SK-N-SH (cell line): ENCODE results near the gene OSBPL7. TPM values are rescaled to one million over a fixed set of nuclear protein-coding genes. Genes with fewer than 3 reads are reported as not detected.

Experiments used
- CTCF ChIA-PET: fragments of 300-600, 350-600 bp; formaldehyde crosslinking; extraction: SDS; loops from one replicate; lab custom pipeline; 2021; lab: Yijun Ruan, JAX
- POLR2A ChIA-PET: fragments of 350-600 bp; sonication (Branson Sonifier 250); formaldehyde crosslinking; extraction: SDS; loops from one replicate; lab custom pipeline; 2020; ENCODE audit warnings: antibody characterized with exemption, inconsistent platforms; lab: Yijun Ruan, JAX
- DNase-seq: peaks from one replicate; pipeline ENCODE4 v3.0.0; 2012
- H2AFZ ChIP-seq: fragments of 200-600 bp; sonication (generic); 2 replicates; pipeline ENCODE4 v1.8.1; 2016; ENCODE audit warnings: antibody characterized with exemption, mild to moderate bottlenecking, low read depth
- H3F3A ChIP-seq: fragments of 200-600 bp; sonication (generic); replicated peaks from 2 replicates; pipeline ENCODE3; 2016; ENCODE audit warnings: antibody characterized with exemption, mild to moderate bottlenecking; ENCODE audit not compliant: insufficient read depth
- H3K27ac ChIP-seq, 2 experiments: fragments of 200-500 bp in 1 of 2; fragments of 200-600 bp in 1 of 2; sonication (Bioruptor generic) in 1 of 2; sonication (generic), shearing (Covaris generic) in 1 of 2; 2 replicates each; pipeline versions ENCODE4 v1.5.1 to v1.6.1; 2014 to 2016; ENCODE audit warnings: low read depth in 2 of 2, inconsistent platforms in 1 of 2, low read length in 1 of 2, mild to moderate bottlenecking in 1 of 2, mixed read lengths in 1 of 2
- H3K27me3 ChIP-seq: fragments of 200-600 bp; sonication (generic), shearing (Covaris generic); 2 replicates; pipeline ENCODE4 v1.6.1; 2016; ENCODE audit warnings: mixed run types; ENCODE audit not compliant: insufficient read depth
- H3K36me3 ChIP-seq, 2 experiments: fragments of 200-500 bp in 1 of 2; fragments of 200-600 bp in 1 of 2; sonication (Bioruptor generic) in 1 of 2; sonication (generic) in 1 of 2; replicated peaks in 1 of 2; 2 replicates each; pipeline versions ENCODE3 to v1.5.1; 2014 to 2016; ENCODE audit warnings: low read length in 1 of 2, mild to moderate bottlenecking in 1 of 2; ENCODE audit not compliant: insufficient read depth in 2 of 2, control insufficient read depth in 1 of 2
- H3K4me1 ChIP-seq, 2 experiments: fragments of 200-500 bp in 1 of 2; fragments of 200-600 bp in 1 of 2; sonication (Bioruptor generic) in 1 of 2; sonication (generic), shearing (Covaris generic) in 1 of 2; 2 replicates each; pipeline versions ENCODE4 v1.5.1 to v1.6.1; 2014 to 2016; ENCODE audit warnings: low read depth in 1 of 2, low read length in 1 of 2, mixed run types in 1 of 2; ENCODE audit not compliant: insufficient read depth in 2 of 2, control insufficient read depth in 1 of 2
- H3K4me2 ChIP-seq: fragments of 200-600 bp; sonication (generic), shearing (Covaris generic); 2 replicates; pipeline ENCODE4 v1.6.1; 2017; ENCODE audit warnings: mixed run types
- H3K4me3 ChIP-seq, 2 experiments: fragments of 200-500 bp in 1 of 2; fragments of 200-600 bp in 1 of 2; sonication (Bioruptor generic) in 1 of 2; sonication (generic), shearing (Covaris generic) in 1 of 2; 2 replicates each; pipeline versions ENCODE4 v1.5.1 to v1.8.1; 2014 to 2016; ENCODE audit warnings: low read depth in 2 of 2, inconsistent platforms in 1 of 2, low read length in 1 of 2, mild to moderate bottlenecking in 1 of 2, mixed read lengths in 1 of 2, moderate library complexity in 1 of 2
- H3K79me2 ChIP-seq: fragments of 200-600 bp; sonication (generic); 2 replicates; pipeline ENCODE4 v1.8.1; 2017; ENCODE audit warnings: mild to moderate bottlenecking; ENCODE audit not compliant: insufficient read depth
- H3K9ac ChIP-seq: fragments of 200-600 bp; sonication (generic); 2 replicates; pipeline ENCODE4 v1.6.1; 2017; ENCODE audit warnings: mixed run types
- H3K9me2 ChIP-seq: fragments of 200-600 bp; sonication (generic); 2 replicates; pipeline ENCODE4 v1.6.1; 2017; ENCODE audit warnings: mixed run types
- H3K9me3 ChIP-seq: fragments of 200-600 bp; sonication (generic); 2 replicates; pipeline ENCODE4 v1.6.1; 2017; ENCODE audit warnings: mixed run types, mild to moderate bottlenecking, moderate library complexity
- H4K20me1 ChIP-seq: fragments of 200-600 bp; sonication (generic); 2 replicates; pipeline ENCODE4 v1.6.1; 2017; ENCODE audit warnings: mild to moderate bottlenecking, mixed run types; ENCODE audit not compliant: insufficient read depth
- CHD2 ChIP-seq: fragments of 150-350 bp; IDR thresholded peaks from 2 replicates; pipeline ENCODE4 v1.6.1; 2018; ENCODE audit warnings: low read length; ENCODE audit not compliant: partially characterized antibody
- CTCF ChIP-seq: fragments of 200-600 bp; sonication (generic); IDR thresholded peaks from 2 replicates; pipeline ENCODE4 v1.6.1; 2017; ENCODE audit warnings: antibody characterized with exemption, mild to moderate bottlenecking, moderate library complexity
- FOSL2 ChIP-seq: IDR thresholded peaks from 2 replicates; pipeline ENCODE4 v1.4.0; 2012; ENCODE audit warnings: low read depth, mild to moderate bottlenecking, moderate library complexity, borderline replicate concordance
- FOXJ3 ChIP-seq: sonication (generic); formaldehyde crosslinking; IDR thresholded peaks from 2 replicates; pipeline ENCODE4 v1.5.1; 2020; ENCODE audit warnings: mild to moderate bottlenecking, missing genetic modification reagents
- FOXM1 ChIP-seq: IDR thresholded peaks from 2 replicates; pipeline ENCODE4 v1.4.0; 2012; ENCODE audit warnings: low read depth, mild to moderate bottlenecking
- MEF2A ChIP-seq: IDR thresholded peaks from 2 replicates; pipeline ENCODE4 v1.4.0; 2012; ENCODE audit warnings: low read depth, borderline replicate concordance
- MXI1 ChIP-seq: IDR thresholded peaks from 2 replicates; pipeline ENCODE4 v1.6.1; 2012; ENCODE audit warnings: mild to moderate bottlenecking, low read depth, low read length, improper control_type of control experiment
- NFIC ChIP-seq: IDR thresholded peaks from 2 replicates; pipeline ENCODE4 v1.4.0; 2012; ENCODE audit warnings: borderline replicate concordance
- NRF1 ChIP-seq: IDR thresholded peaks from 2 replicates; pipeline ENCODE4 v1.6.1; 2012; ENCODE audit warnings: low read depth, mild to moderate bottlenecking, low read length
- RFX5 ChIP-seq: IDR thresholded peaks from 2 replicates; pipeline ENCODE4 v1.6.1; 2012; ENCODE audit warnings: mild to moderate bottlenecking, improper control_type of control experiment, low read length
- RXRA ChIP-seq: IDR thresholded peaks from 2 replicates; pipeline ENCODE4 v1.4.0; 2012; ENCODE audit warnings: low read depth, mild to moderate bottlenecking, borderline replicate concordance
- SIN3A ChIP-seq: IDR thresholded peaks from 2 replicates; pipeline ENCODE4 v1.6.1; 2012; ENCODE audit warnings: low read depth, mild to moderate bottlenecking, low read length, moderate library complexity, borderline replicate concordance
- SMC3 ChIP-seq: IDR thresholded peaks from 2 replicates; pipeline ENCODE4 v1.6.1; 2012; ENCODE audit warnings: low read depth, low read length, improper control_type of control experiment
- USF2 ChIP-seq: fragments of 150-350 bp; IDR thresholded peaks from 2 replicates; pipeline ENCODE4 v1.6.1; 2017; ENCODE audit warnings: antibody characterized with exemption, low read length, low read depth, borderline replicate concordance
- YY1 ChIP-seq: IDR thresholded peaks from 2 replicates; pipeline ENCODE4 v1.4.0; 2012; ENCODE audit warnings: low read depth, mild to moderate bottlenecking
- WGBS: methylation state at CpG from one replicate; pipeline ENCODE4 v1.1.6; 2017; ENCODE audit warnings: low lambda C conversion rate; 5-methylcytosine and 5-hydroxymethylcytosine counted together
- polyA plus RNA-seq, 3 experiments: library from polyadenylated mRNA; depleted of rRNA; stranded (reverse); fragments of >200 nt; gene quantifications; 2 replicates each; pipeline ENCODE4 v1.2.3, GENCODE V29; 2012

The OSBPL7 gene
- polyA plus RNA-seq, 1 of the 3 experiments (the other 2 are of a cell fraction), result 23.7 TPM

- 60% methylated on average over 9 of the region's 10 CpGs for WGBS
- no peak overlapping the region for H2AFZ ChIP-seq
- no peaks in the 10 kb centered on the region for H3K79me2 ChIP-seq
- H3K27ac ChIP-seq, result peak overlapping the region in 1 of 2 experiments; percentile 52; a peak in 2 of 4 replicates
- no peaks in the 10 kb centered on the region for H3K9me3 ChIP-seq
- H3K9ac ChIP-seq, result no peak overlapping the region
- no peak overlapping the region for H3K4me3 ChIP-seq
- 0 out of 2 replicates have a peak, but pooled peaks cover 6% of the 10 kb centered on the region for H4K20me1 ChIP-seq
- H3K27me3 ChIP-seq, result no peaks in the 10 kb centered on the region
- peaks cover 7 to 66% of the 10 kb centered on the region in 2 experiments for H3K36me3 ChIP-seq
- H3K9me2 ChIP-seq, result no peaks in the 10 kb centered on the region
- no peaks in the 10 kb centered on the region for H3K4me1 ChIP-seq
- H3F3A ChIP-seq, result peaks cover 5% of the 10 kb centered on the region
- TF ChIP-seq SIN3A (no peak), FOSL2 (peak; percentile 71; the same call in 1 of the 2 replicates)
- TF ChIP-seq, all 33 proteins: peak for 1
- POLR2A ChIA-PET, result no interaction called here
- CTCF ChIA-PET, result interaction anchor here (0.8 to 2.0 kb wide), 3 partner anchors 9 to 68 kb away, joined by 3 to 10 read pairs (median 4); partner anchors contain the start of gene OSBPL7
- no peak for DNase-seq
- H3K4me2 ChIP-seq, result no peak overlapping the region
These were observed 11.3 kb downstream of the OSBPL7 start for GRCh38 chr17:47810200-47810821.

- Histone ChIP-seq H3K79me2 (no peaks in the 10 kb centered on the region), H3K36me3 (peaks cover 7 to 52% of the 10 kb centered on the region in 2 experiments), H3K9me2 (no peaks in the 10 kb centered on the region), H2AFZ (no peak overlapping the region), H3K4me1 (no peaks in the 10 kb centered on the region), H3K4me2 (no peak overlapping the region), H3K9ac (no peak overlapping the region), H4K20me1 (0 out of 2 replicates have a peak, but pooled peaks cover 6% of the 10 kb centered on the region), H3K27ac (no peak overlapping the region), H3K27me3 (no peaks in the 10 kb centered on the region), H3F3A (peaks cover 5% of the 10 kb centered on the region), H3K9me3 (no peaks in the 10 kb centered on the region), H3K4me3 (no peak overlapping the region)
- ChIA-PET CTCF (interaction anchor here (0.6 to 1.1 kb wide), 2 partner anchors 66 to 105 kb away, joined by 3 read pairs; no protein-coding TSS in a partner anchor), POLR2A (no interaction called here)
- WGBS, result 90% methylated on average over 17 of the region's 22 CpGs
- no peak for TF ChIP-seq NFIC
- TF ChIP-seq YY1, result no peak
- TF ChIP-seq RFX5, result no peak
- no peak for TF ChIP-seq CTCF
- TF ChIP-seq SMC3, result no peak
- no peak for TF ChIP-seq NRF1
- TF ChIP-seq USF2, result no peak
- TF ChIP-seq RXRA, result no peak
- no peak for TF ChIP-seq MEF2A
- no peak for TF ChIP-seq FOXJ3 (CRISPR knock-in tag)
- no peak for TF ChIP-seq FOXM1
- no peak for TF ChIP-seq MXI1
- no peak for TF ChIP-seq CHD2
- TF ChIP-seq FOSL2, result no peak
- DNase-seq, result no peak
These were observed 12.6 kb downstream of the OSBPL7 start for GRCh38 chr17:47808830-47809480.
